ENCODE data around the gene ITIH2. TPM values are rescaled to one million over a fixed set of nuclear protein-coding genes. Genes with fewer than 3 reads are reported as not detected.
"Not testable (repeated sequence)": the region's sequence is repeated elsewhere in the genome, so short reads cannot be mapped to it uniquely, and the experiment has no call there.

The ITIH2 gene
- total RNA-seq, 1 experiment from 2014 or later: not detected

GRCh38 chr10:7750222-7750621 lies 47.1 kb downstream of the ITIH2 start:
- Histone ChIP-seq H3K27me3 (no peaks in the 10 kb centered on the region), H3K27ac (no peak overlapping the region), H3K4me3 (no peak overlapping the region), H3K9me3 (replicated peaks) (no peaks in the 10 kb centered on the region), H3K4me1 (no peaks in the 10 kb centered on the region), H3K36me3 (0 out of 2 replicates have a peak, but pooled peaks cover 5% of the 10 kb centered on the region)
- DNase-seq: no peak

- Histone ChIP-seq H3K4me3 (no peak overlapping the region), H3K9me3 (replicated peaks) (no peaks in the 10 kb centered on the region), H3K36me3 (peaks cover 18% of the 10 kb centered on the region; the same call in 1 of the 2 replicates), H3K27me3 (no peaks in the 10 kb centered on the region), H3K4me1 (no peaks in the 10 kb centered on the region), H3K27ac (no peak overlapping the region)
- DNase-seq: no peak
Observed at GRCh38 chr10:7752251-7752650, 49.1 kb downstream of the ITIH2 start.

- H3K9me3 ChIP-seq (replicated peaks): no peaks in the 10 kb centered on the region
- no peak overlapping the region for H3K27ac ChIP-seq
- DNase-seq: no peak
- H3K27me3 ChIP-seq: no peaks in the 10 kb centered on the region
- peaks cover 18% of the 10 kb centered on the region; the same call in 1 of the 2 replicates for H3K36me3 ChIP-seq
- no peaks in the 10 kb centered on the region for H3K4me1 ChIP-seq
- H3K4me3 ChIP-seq: no peak overlapping the region
Observed at GRCh38 chr10:7755103-7755502, 52.0 kb downstream of the ITIH2 start.

- H3K9me3 ChIP-seq (replicated peaks): no peaks in the 10 kb centered on the region
- DNase-seq: peak in 1 of 2 experiments; percentile 10
- H3K27me3 ChIP-seq: no peaks in the 10 kb centered on the region
- no peak overlapping the region for H3K27ac ChIP-seq
- H3K36me3 ChIP-seq: peaks cover 18% of the 10 kb centered on the region
- H3K4me3 ChIP-seq: no peak overlapping the region
- no peaks in the 10 kb centered on the region for H3K4me1 ChIP-seq
Observed at GRCh38 chr10:7756360-7756992, 53.4 kb downstream of the ITIH2 start.

- Histone ChIP-seq H3K27me3 (no peaks in the 10 kb centered on the region), H3K36me3 (no peaks in the 10 kb centered on the region; the same call in none of the 2 replicates), H3K9me3 (replicated peaks) (no peaks in the 10 kb centered on the region), H3K4me3 (no peak overlapping the region), H3K4me1 (no peaks in the 10 kb centered on the region), H3K27ac (no peak overlapping the region)
- DNase-seq: no peak
Observed at GRCh38 chr10:7763929-7764328, 60.8 kb downstream of the ITIH2 start.

- Histone ChIP-seq H3K27me3 (no peaks in the 10 kb centered on the region), H3K36me3 (no peaks in the 10 kb centered on the region; the same call in 1 of the 2 replicates), H3K27ac (no peak overlapping the region), H3K4me1 (no peaks in the 10 kb centered on the region), H3K9me3 (replicated peaks) (no peaks in the 10 kb centered on the region), H3K4me3 (no peak overlapping the region)
- DNase-seq: no peak
Observed at GRCh38 chr10:7766241-7766640, 63.1 kb downstream of the ITIH2 start.

- H3K4me1 ChIP-seq: no peaks in the 10 kb centered on the region
- no peaks in the 10 kb centered on the region for H3K36me3 ChIP-seq
- no peak overlapping the region for H3K4me3 ChIP-seq
- H3K27ac ChIP-seq: no peak overlapping the region
- H3K9me3 ChIP-seq (replicated peaks): no peaks in the 10 kb centered on the region
- no peak for DNase-seq
- H3K27me3 ChIP-seq: no peaks in the 10 kb centered on the region
Observed at GRCh38 chr10:7767209-7767608, 64.1 kb downstream of the ITIH2 start.

- H3K4me3 ChIP-seq: no peak overlapping the region
Observed at GRCh38 chr10:7768417-7768816, 65.3 kb downstream of the ITIH2 start.

GRCh38 chr10:7773845-7774801 lies 71.0 kb downstream of the ITIH2 start:
- no peaks in the 10 kb centered on the region for H3K9me3 ChIP-seq (replicated peaks)
- 0 out of 2 replicates have a peak, but pooled peaks cover 4% of the 10 kb centered on the region for H3K36me3 ChIP-seq
- H3K4me3 ChIP-seq: no peak overlapping the region
- DNase-seq: no peak
- no peak overlapping the region for H3K27ac ChIP-seq
- no peaks in the 10 kb centered on the region for H3K4me1 ChIP-seq
- H3K27me3 ChIP-seq: no peaks in the 10 kb centered on the region

More at GRCh38 chr10:7768417-7768816, 65.3 kb downstream of the ITIH2 start:
- Histone ChIP-seq H3K27ac (no peak overlapping the region), H3K27me3 (no peaks in the 10 kb centered on the region), H3K4me1 (no peaks in the 10 kb centered on the region), H3K36me3 (no peaks in the 10 kb centered on the region), H3K9me3 (replicated peaks) (no peaks in the 10 kb centered on the region)
- no peak for DNase-seq

GRCh38 chr10:7776777-7777176 lies 73.7 kb downstream of the ITIH2 start:
- 0 out of 2 replicates have a peak, but pooled peaks cover 7% of the 10 kb centered on the region for H3K36me3 ChIP-seq
- no peak overlapping the region for H3K27ac ChIP-seq
- no peaks in the 10 kb centered on the region for H3K27me3 ChIP-seq
- no peak for DNase-seq
- no peaks in the 10 kb centered on the region for H3K9me3 ChIP-seq (replicated peaks)
- H3K4me1 ChIP-seq: no peaks in the 10 kb centered on the region
- H3K4me3 ChIP-seq: no peak overlapping the region

GRCh38 chr10:7782194-7782593 lies 79.1 kb downstream of the ITIH2 start:
- DNase-seq; H3K4me1 ChIP-seq; H3K27me3 ChIP-seq; H3K36me3 ChIP-seq; H3K27ac ChIP-seq; H3K4me3 ChIP-seq; H3K9me3 ChIP-seq (replicated peaks): not testable (repeated sequence)

GRCh38 chr10:7786430-7786829 lies 83.3 kb downstream of the ITIH2 start:
- no peak for DNase-seq
- Histone ChIP-seq H3K9me3 (replicated peaks) (no peaks in the 10 kb centered on the region), H3K27me3 (no peaks in the 10 kb centered on the region), H3K4me1 (no peaks in the 10 kb centered on the region), H3K27ac (no peak overlapping the region), H3K4me3 (no peak overlapping the region), H3K36me3 (no peaks in the 10 kb centered on the region)

- H3K27me3 ChIP-seq: no peaks in the 10 kb centered on the region
- H3K27ac ChIP-seq: peak overlapping the region; percentile 31; the same call in 1 of the 2 replicates
- H3K36me3 ChIP-seq: no peaks in the 10 kb centered on the region
- H3K4me3 ChIP-seq: peak overlapping the region; percentile 73
- DNase-seq: peak in 1 of 2 experiments; percentile 1
- no peaks in the 10 kb centered on the region for H3K4me1 ChIP-seq
- H3K9me3 ChIP-seq (replicated peaks): no peaks in the 10 kb centered on the region
Observed at GRCh38 chr10:7787150-7787856, 84.2 kb downstream of the ITIH2 start.

- Histone ChIP-seq H3K9me3 (replicated peaks) (no peaks in the 10 kb centered on the region), H3K4me1 (no peaks in the 10 kb centered on the region), H3K4me3 (peak within 1 kb of the TSS; percentile 73), H3K27ac (peak within 1 kb of the TSS; percentile 56), H3K27me3 (no peaks in the 10 kb centered on the region), H3K36me3 (no peaks in the 10 kb centered on the region)
- DNase-seq: peak; percentile 92 to 94
Observed at GRCh38 chr10:7787857-7788638, 84.9 kb downstream of the ITIH2 start, which contains the start of the genes ATP5F1C and KIN. TSS of gene ATP5F1C (plus strand) at chr10:7788177. CDS start at chr10:7788208, 31 bp downstream. TSS of gene KIN (minus strand) at chr10:7787993. CDS start at chr10:7787933, 60 bp downstream.

All from SJCRH30 (cell line).